Coronary artery (tissue), 2 donors: ENCODE measurements around the gene KCNK3.
"Not testable (repeated sequence)": the region's sequence is repeated elsewhere in the genome, so short reads cannot be mapped to it uniquely, and the experiment has no call there.

ENCODE experiments used
- DNase-seq: peaks from one replicate; pipeline ENCODE4 v3.0.0-alpha.2; 2017; ENCODE audit warnings: low spot score
- H3K27ac ChIP-seq, 2 donors: fragments of 200-600 bp; sonication (generic); one replicate each; pipeline ENCODE4 v1.5.1; 2016 to 2019
- H3K4me3 ChIP-seq: fragments of 200-600 bp; sonication (generic); 2 replicates; pipeline ENCODE4 v1.5.1; 2016; ENCODE audit warnings: mild to moderate bottlenecking, moderate library complexity
- TF ChIP-seq, protein P1 (sequence below): fragments of 200-600 bp; sonication (generic); IDR thresholded peaks from one replicate; pipeline ENCODE4 v1.5.1; 2019; ENCODE audit warnings: antibody characterized with exemption

KCNK3 gene

DNA sequence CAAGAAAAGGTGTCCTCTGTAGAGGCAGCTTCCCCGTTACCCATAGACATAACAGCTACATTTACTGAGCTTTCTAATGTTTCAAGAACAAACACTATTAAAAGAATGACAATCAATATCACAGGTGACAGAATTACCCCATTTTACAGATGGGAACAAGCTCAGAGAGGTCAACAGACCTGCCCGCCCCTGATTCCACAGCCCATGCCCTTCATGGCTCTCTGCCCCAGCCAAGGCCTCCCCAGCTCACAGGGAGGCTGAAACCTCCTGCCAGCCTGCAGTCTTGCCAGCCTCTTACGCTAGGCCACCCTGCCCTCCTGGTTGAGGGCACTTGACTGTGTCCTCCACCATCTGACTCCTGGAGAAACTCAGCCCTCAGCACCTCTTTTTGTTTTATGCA, 52.4 kb downstream of the KCNK3 start:
- Histone ChIP-seq H3K27ac (no peak overlapping the region), H3K4me3 (no peak overlapping the region)
- TF ChIP-seq, protein P1, sequence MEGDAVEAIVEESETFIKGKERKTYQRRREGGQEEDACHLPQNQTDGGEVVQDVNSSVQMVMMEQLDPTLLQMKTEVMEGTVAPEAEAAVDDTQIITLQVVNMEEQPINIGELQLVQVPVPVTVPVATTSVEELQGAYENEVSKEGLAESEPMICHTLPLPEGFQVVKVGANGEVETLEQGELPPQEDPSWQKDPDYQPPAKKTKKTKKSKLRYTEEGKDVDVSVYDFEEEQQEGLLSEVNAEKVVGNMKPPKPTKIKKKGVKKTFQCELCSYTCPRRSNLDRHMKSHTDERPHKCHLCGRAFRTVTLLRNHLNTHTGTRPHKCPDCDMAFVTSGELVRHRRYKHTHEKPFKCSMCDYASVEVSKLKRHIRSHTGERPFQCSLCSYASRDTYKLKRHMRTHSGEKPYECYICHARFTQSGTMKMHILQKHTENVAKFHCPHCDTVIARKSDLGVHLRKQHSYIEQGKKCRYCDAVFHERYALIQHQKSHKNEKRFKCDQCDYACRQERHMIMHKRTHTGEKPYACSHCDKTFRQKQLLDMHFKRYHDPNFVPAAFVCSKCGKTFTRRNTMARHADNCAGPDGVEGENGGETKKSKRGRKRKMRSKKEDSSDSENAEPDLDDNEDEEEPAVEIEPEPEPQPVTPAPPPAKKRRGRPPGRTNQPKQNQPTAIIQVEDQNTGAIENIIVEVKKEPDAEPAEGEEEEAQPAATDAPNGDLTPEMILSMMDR = no peak
- DNase-seq = no peak

DNA sequence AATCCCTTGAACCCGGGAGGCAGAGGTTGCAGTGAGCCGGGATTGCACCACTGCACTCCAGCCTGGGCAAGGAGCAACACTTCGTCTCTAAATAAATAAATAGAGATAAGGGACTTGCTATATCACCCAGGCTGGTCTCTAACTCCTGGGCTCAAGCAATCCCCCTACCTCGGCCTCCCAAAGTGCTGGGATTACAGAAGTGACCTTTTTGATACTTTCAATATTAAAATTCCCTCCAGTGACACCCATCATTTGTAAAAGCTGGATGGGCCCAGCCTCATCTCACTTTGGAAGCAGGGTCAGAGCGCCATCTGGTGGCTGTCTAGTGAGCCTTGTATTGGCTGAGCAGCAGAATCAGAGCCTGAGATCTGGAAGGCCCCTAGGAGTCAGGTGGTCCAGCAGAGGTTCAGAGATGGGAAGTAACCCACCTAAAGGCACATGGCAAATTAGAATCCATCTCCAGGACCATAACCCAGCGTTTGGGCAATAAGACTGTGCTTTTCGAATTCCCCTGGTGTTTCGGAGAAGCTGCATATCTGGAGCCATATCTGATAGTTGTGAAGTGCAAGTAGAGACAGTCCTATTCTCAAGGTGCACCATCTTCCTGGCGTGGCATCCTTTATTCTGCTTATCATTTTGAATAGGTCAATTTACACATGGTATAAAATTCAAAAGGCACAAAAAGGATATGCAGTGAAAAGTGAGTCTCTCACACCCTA, 53.2 kb downstream of the KCNK3 start:
- DNase-seq = no peak
- no peak overlapping the region for H3K4me3 ChIP-seq
- no peak overlapping the region for H3K27ac ChIP-seq
- TF ChIP-seq, protein P1 = peak; percentile 90

DNA sequence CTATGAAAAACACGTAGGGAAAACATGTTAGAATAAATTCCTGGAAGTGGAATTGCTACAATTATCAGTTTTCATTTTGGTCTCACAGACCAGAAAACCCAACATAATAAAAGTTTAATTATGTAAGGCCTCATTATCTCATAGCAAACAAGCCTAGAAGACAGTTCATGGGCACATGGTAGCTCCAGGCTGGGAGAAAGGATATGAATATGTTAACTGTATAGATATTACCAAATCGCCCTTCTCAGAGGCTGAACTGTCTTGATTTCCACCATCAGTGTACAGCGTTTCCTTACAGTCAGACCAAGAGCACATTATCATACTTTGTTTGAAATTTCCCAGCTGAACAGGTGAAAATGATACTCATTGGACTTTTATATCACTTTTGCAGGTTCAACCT, 54.4 kb downstream of the KCNK3 start:
- no peak overlapping the region for H3K27ac ChIP-seq
- no peak overlapping the region for H3K4me3 ChIP-seq
- TF ChIP-seq, protein P1 = no peak
- no peak for DNase-seq

DNA sequence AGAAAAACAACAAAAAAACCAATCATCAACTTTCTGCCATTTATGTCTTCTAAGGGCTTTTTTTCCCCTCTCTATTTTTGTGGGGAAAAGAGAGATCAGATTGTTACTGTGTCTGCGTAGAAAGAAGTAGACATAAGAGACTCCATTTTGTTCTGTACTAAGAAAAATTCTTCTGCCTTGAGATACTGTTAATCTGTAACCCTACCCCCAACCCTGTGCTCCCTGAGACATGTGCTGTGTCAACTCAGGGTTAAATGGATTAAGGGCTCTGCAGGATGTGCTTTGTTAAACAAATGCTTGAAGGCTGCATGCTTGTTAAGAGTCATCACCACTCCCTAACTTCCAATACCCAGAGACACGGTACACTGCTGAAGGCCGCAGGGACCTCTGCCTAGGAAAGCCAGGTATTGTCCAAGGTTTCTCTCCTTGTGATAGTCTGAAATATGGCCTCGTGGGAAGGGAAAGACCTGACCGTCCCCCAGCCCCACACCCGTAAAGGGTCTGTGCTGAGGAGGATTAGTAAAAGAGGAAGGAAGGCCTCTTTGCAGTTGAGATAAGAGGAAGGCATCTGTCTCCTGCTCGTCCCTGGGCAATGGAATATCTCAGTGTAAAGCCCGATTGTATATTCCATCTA, 57.4 kb downstream of the KCNK3 start:
- not testable (repeated sequence) for H3K27ac ChIP-seq, DNase-seq

DNA sequence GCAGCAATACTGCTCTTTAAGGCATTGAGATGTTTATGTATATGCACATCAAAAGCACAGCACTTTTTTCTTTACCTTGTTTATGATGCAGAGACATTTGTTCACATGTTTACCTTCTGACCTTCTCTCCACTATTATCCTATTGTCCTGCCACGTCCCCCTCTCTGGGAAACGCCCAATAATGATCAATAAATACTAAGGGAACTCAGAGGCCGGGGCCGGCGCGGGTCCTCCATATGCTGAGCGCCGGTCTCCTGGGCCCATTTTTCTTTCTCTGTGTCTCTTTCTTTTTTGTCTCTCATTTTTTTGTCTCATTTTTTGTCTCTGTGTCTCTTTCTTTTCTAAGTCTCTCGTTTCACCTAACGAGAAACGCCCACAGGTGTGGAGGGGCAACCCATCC, 57.9 kb downstream of the KCNK3 start:
- H3K4me3 ChIP-seq, DNase-seq, H3K27ac ChIP-seq: not testable (repeated sequence)

More for the DNA sequence above, 57.4 kb downstream of the KCNK3 start:
- H3K4me3 ChIP-seq = not testable (repeated sequence)

DNA sequence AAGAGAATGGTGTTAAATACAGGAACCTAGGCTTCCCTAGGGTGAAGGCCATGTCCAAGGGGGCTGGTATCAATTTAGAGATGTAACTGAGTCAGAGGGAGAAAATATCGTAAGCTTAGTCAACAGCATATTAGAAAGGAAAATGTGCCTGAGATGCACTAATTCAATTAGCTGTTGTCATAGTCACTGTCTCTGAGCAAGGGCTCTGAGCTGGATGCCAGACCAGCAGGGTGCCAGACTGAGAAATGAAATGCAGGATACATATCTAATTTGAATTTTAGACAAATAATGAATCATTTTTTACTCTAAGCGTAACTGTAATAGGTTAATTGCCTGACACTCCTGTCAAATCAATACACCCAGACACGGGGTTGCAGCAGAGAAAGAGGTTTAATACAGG, 60.1 kb downstream of the KCNK3 start:
- DNase-seq = no peak
- no peak overlapping the region for H3K4me3 ChIP-seq
- TF ChIP-seq, protein P1 = no peak
- no peak overlapping the region for H3K27ac ChIP-seq

DNA sequence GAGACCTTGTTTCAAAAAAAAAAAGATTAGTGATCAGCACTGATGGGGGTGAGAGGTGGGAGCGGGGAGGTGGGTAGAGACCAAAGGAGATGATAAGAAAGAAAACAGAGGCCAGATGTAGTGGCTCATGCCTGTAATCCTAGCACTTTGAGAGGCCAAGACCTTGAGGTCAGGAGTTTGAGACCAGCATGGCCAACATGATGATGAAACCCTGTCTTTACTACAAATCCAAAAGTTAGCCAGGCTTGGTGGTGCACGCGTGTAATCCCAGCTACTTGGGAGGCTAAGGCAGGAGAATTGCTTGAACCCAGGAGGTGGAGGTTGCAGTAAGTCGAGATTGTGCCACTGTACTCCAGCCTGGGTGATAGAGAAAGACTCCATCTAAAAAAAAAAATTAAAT, 62.0 kb downstream of the KCNK3 start:
- Histone ChIP-seq H3K27ac (no peak overlapping the region), H3K4me3 (no peak overlapping the region)
- TF ChIP-seq, protein P1 = no peak
- DNase-seq = no peak

DNA sequence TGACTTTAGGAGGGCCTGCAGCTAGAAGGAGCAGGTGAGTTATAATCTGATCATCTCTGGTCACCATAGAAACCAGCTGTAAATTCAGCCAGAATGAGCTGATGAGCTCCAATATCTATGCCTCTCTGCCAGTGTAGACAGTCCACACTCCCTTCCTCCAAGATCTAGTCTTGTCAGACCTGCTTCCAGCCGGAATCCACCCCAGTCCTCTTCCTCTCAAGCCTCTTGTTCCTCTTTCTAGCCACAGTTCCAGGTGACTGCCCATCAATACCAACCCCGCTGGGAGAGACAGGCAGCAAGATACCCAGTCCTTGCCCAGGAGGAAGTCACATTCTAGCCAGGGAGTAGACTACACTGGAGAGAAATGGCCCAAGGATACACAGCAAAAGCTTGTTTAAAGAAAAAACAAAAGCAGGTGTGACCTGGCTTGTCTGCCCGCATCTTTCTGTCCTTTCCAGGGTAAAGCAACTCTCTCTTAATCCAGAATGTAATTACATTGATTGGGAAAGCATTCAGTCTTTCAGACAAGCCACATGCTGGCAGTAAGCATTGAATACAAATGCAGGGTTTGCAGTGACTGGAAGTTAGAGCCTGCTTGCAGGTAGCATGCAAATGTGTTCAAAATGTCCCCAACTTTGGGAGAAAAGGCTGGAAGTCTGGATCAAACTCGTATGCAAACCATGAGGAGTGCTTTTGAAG, 62.6 kb downstream of the KCNK3 start:
- no peak overlapping the region for H3K4me3 ChIP-seq
- no peak for DNase-seq
- H3K27ac ChIP-seq = no peak overlapping the region
- TF ChIP-seq, protein P1 = no peak
